Measurements from ENCODE around the gene C20orf96.
A peak's percentile ranks its signal among the peaks of the same experiment; 100 is the strongest.
"Not testable (repeated sequence)": the region's sequence is repeated elsewhere in the genome, so short reads cannot be mapped to it uniquely, and the experiment has no call there.

C20orf96 gene

GRCh38 chr20:235891-236290, 54.7 kb downstream of the C20orf96 start:
- no peak for DNase-seq (ENCODE audit: low spot score)

DNA sequence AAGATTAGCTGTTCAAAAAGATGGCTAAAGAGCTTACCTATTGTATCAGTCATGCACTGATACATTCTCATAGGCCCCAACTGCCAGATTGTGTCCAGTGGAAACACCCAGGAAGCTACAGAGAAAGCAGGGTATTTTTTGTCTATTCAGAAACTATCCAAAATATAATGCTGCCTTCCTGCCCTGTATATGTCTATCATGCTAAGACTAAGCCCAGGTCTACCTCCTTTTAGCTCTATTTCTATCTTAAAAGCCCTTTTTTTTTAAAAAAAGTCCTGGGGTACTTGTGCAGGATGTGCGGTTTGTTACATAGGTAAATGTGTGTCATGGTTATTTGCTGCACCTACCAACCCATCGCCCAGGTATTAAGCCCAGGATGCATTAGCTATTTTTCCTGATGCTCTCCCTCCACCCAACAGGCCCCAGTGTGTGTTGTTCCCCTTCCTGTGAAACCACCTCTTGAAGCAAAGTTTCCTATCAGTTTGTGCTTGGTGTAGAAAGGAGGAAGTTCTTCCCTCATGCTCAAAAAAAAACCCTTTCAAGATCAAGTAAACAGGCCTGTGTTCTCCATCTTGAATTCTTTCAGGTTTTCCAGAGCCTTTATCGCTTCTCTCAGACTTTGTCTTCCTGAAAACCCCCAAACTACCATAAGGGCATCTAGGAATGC, 63.0 kb downstream of the C20orf96 start:
- peak; percentile 9 for DNase-seq (ENCODE audit: low spot score)

DNA sequence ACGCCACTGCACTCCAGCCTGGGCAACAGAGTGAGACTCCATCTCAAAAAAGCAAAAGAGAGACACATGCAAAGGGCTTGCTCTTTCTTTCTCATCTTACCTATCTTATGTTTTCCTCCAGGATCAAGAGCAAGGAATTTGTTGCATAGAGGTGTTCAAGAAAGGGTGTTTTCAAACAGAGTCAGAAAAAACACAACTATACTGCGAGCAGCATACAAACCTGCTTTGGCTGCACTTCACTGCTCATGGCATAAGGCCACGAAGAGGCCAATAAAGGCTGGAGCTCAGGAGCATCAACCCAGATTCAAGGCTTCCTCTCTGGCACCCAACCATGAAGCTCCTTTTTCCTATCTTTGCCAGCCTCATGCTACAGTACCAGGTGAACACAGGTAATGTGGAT, 63.6 kb downstream of the C20orf96 start, which contains the start of gene DEFB129:
Gene DEFB129, plus strand, starts transcription at position 301 of the 400 bp plus-strand sequence. Its CDS starts 31 bp downstream, at position 332.
- no peak for DNase-seq (ENCODE audit: low spot score)

DNA sequence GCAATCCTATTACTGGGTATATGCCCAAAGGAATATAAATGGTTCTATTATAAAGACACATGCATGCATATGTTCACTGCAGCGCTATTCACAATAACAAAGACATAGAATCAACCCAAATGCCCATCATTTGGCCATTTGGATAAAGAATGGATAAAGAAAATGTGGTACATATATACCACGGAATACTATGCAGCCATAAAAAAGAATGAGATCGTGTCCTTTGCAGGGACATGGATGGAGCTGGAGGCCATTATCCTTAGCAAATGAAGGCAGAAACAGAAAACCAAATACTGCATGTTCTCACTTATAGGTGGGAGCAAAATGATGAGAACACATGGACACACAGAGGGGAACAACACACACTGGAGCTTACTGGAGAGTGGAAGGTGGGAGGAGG, 64.7 kb downstream of the C20orf96 start:
- DNase-seq (ENCODE audit: low spot score) = not testable (repeated sequence)

DNA sequence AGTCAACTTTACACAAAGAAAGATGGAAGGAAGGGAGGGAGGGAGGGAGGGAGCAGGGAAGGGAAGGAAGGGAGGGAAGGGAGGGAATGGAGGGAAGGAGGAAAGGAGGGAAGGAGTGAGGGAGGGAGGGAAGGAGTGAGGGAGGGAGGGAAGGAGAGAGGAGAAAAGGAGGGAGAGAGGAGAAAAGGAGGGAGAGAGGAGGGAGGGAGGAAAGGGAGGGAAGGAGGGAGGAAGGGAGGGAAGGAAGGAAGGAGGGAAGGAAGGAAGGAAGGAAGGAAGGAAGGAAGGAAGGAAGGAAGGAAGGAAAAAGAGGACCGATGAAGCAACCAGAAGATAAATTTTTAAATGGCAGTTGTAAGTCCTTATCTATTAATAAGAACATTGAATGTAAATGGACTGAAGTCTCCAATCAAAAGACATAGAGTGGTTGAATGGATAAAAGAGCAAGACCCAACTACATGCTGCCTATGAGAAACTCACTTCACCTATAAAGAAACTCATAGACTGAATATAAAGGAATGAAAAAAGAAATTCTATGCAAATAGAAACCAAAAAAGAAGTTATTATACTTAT, 69.2 kb downstream of the C20orf96 start:
- DNase-seq (ENCODE audit: low spot score) = no peak
